NB4 (cell line): ENCODE results near the gene MEGF6.
"Not testable (repeated sequence)": the region's sequence is repeated elsewhere in the genome, so short reads cannot be mapped to it uniquely, and the experiment has no call there.

Experiments used
- DNase-seq: peaks from one replicate; pipeline ENCODE4 v3.0.0; 2010; ENCODE audit warnings: low read depth
- H3K4me3 ChIP-seq: one replicate; pipeline ENCODE4 v1.5.1; 2011; ENCODE audit warnings: mild to moderate bottlenecking, low read depth, low read length, moderate library complexity
- MYC ChIP-seq: IDR thresholded peaks from 2 replicates; pipeline ENCODE4 v1.6.1; 2011; ENCODE audit warnings: low read depth, low read length
- POLR2A ChIP-seq: IDR thresholded peaks from 2 replicates; pipeline ENCODE4 v1.6.1; 2011; ENCODE audit warnings: mild to moderate bottlenecking; ENCODE audit not compliant: insufficient read length; ENCODE audit errors: extremely low read depth
- TF ChIP-seq, protein P1 (sequence below): IDR thresholded peaks from one replicate; pipeline ENCODE4 v1.5.1; 2012; ENCODE audit warnings: low read depth, low read length
- TF ChIP-seq, protein P2 (sequence below): IDR thresholded peaks from 2 replicates; pipeline ENCODE4 v1.6.1; 2011; ENCODE audit warnings: low read depth, low read length

Gene MEGF6

DNA sequence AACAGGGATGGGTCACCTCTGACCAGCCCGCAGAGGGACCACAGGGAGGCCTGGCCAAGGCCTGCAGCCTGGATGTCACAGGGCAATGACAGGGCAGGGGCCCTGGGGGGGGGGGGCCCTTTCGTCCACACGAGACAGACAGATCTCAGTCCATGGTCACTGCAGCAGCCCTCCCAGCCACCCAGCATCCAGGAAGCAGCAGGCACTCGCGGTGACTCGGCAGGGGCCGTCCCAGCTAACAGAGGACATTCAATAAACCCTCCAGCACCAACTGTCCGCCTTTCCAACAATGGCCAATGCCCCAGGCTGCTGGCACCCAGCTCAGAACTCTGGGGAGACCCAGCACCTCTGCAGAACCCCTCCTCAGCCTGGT lies 32.9 kb downstream of the MEGF6 start:
- TF ChIP-seq, protein P1, sequence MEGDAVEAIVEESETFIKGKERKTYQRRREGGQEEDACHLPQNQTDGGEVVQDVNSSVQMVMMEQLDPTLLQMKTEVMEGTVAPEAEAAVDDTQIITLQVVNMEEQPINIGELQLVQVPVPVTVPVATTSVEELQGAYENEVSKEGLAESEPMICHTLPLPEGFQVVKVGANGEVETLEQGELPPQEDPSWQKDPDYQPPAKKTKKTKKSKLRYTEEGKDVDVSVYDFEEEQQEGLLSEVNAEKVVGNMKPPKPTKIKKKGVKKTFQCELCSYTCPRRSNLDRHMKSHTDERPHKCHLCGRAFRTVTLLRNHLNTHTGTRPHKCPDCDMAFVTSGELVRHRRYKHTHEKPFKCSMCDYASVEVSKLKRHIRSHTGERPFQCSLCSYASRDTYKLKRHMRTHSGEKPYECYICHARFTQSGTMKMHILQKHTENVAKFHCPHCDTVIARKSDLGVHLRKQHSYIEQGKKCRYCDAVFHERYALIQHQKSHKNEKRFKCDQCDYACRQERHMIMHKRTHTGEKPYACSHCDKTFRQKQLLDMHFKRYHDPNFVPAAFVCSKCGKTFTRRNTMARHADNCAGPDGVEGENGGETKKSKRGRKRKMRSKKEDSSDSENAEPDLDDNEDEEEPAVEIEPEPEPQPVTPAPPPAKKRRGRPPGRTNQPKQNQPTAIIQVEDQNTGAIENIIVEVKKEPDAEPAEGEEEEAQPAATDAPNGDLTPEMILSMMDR, result no peak
- TF ChIP-seq POLR2A (no peak), MYC (no peak)
- TF ChIP-seq, protein P2, sequence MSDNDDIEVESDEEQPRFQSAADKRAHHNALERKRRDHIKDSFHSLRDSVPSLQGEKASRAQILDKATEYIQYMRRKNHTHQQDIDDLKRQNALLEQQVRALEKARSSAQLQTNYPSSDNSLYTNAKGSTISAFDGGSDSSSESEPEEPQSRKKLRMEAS, result no peak
- H3K4me3 ChIP-seq, result no peak overlapping the region
- DNase-seq, result no peak

DNA sequence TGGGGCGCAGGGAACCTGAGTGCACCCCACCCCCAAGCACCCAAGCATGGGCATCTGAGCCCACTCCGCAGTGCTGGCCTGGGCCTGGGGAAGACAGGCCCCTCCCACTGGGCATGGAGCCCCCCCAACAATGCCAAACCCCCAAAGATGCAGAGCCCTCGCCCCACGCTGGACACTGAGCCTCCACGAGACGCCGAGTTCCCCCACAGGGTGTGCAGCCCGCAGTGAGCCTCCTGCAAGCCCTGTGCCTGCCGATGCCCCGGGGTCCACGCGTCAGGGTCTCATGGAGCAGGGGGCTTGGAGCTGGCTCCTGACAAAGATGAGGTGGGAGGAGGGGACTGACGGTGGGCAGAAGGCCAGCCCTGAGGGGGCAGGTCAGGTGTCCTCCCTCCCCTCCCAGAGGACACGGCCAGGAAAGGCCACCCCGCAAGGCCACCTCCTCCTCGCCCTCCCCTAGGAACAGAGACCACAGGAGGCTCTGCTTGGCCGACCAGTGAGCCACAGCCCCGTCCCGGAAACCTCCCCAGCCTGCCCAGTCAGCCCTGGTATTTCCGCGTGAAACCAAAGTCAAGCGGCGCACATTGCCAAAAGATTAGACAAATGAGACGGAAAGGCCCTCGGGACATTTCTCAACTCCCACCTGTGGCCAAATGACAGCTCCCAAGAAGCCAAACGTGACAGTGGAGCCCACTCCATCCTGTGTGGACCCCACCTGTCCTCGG lies 33.4 kb downstream of the MEGF6 start:
- no peak overlapping the region for H3K4me3 ChIP-seq
- TF ChIP-seq POLR2A, result no peak
- TF ChIP-seq, protein P1, result no peak
- no peak for TF ChIP-seq MYC
- TF ChIP-seq, protein P2, result no peak
- no peak for DNase-seq

DNA sequence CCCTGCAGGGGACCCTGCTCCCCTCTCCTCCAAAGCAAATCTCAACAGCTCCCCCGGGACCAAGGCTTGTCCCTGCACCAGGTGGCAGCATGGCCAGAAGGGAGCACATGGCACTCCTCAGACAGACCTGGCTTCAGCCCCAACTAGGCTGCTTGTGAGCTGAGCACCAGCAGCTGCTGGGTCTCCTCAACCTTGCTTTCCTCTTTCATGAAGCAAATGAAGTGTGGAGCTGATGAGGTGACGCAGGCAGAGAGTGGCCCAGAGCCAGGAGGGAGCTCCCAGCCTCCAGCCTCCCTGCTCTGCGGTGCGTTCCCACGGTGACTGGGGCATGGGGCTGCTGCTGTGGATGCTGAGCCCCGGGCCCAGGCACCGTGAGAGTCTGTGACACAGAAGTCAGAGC lies 34.0 kb downstream of the MEGF6 start:
- no peak for DNase-seq
- TF ChIP-seq, protein P1, result no peak
- TF ChIP-seq, protein P2, result 0 out of 2 replicates have a peak, but pooled peaks have one; percentile 4
- no peak overlapping the region for H3K4me3 ChIP-seq

DNA sequence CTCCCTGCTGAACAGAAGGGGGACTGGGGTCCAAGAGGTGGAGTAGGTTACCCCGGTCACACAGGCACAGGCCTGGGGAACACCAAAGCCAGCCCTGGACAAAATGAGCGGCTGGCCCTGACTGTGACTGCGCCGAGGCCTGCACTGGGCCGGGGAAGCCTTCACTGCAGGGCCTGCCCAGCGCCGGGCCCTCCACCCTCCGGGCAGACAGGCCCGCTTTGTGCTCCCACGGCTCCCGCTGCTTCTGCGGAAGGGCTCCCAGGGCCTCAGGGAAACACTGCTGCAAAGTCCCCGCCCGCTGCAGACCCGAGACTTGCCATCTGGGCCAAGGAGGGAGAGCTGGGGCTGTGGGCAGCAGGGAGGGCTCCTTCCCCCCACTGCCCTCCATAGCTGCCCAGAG lies 35.3 kb downstream of the MEGF6 start:
- TF ChIP-seq, protein P1, result no peak
- TF ChIP-seq, protein P2, result no peak
- TF ChIP-seq POLR2A, result no peak
- TF ChIP-seq MYC, result no peak
- no peak for DNase-seq
- no peak overlapping the region for H3K4me3 ChIP-seq

DNA sequence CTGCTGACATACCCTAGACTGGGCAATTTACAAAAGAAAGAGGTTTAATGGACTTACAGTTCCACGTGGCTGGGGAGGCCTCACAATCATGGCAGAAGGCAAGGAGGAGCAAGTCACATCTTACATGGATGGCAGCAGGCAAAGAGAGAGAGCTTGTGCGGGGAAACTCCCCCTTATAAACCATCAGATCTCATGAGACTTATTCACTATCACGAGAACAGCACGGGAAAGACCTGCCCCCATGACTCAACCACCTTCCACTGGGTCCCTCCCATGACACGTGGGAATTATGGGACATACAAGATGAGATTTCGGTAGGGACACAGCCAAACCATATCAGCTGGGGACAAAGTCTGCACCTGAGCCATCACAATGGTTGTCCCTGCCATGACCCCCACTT lies 35.8 kb downstream of the MEGF6 start:
- H3K4me3 ChIP-seq, DNase-seq: not testable (repeated sequence)

DNA sequence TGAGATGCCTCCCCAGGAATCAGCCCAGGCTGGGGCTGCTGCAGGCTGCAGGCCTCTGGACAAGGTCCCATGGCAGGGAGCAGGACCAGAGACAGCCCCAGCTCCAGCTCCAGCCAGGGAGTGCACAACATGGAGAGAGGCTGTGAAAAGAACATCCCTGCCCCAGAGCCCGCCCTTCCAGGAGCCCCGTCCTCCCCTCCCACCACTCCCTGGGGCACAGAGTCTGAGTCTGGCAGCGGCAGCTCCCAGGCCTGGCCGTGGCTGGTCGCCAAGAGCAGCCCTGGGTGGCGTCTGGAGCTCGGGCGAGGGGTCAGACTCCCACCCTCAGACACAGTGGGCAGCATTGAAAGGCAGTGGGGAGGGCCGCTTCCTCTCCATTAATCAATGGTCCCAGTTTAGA lies 37.8 kb downstream of the MEGF6 start:
- DNase-seq, result no peak
- TF ChIP-seq POLR2A (no peak), MYC (no peak)
- TF ChIP-seq, protein P1, result no peak
- TF ChIP-seq, protein P2, result no peak

DNA sequence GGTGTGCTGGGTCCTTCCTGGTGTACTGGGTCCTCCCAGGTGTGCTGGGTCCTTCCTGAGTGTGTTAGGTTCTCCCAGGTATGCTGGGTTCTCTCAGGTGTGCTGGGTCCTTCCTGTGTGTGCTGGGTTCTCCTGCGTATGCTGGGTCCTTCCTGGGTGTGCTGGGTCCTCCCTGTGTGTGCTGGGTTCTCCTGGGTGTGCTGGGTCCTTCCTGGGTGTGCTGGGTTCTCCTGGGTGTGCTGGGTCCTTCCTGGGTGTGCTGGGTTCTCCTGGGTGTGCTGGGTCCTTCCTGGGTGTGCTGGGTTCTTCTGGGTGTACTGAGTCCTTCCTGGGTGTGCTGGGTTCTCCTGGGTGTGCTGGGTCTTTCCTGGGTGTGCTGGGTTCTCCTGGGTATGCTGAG lies 38.7 kb downstream of the MEGF6 start:
- DNase-seq, H3K4me3 ChIP-seq: not testable (repeated sequence)

More for the DNA sequence above, 37.8 kb downstream of the MEGF6 start:
- H3K4me3 ChIP-seq, result no peak overlapping the region
